Activated CD8-positive, alpha-beta T cell treated with anti-CD3 and anti-CD28 coated beads, Interleukin-2, amount 10 ng/mL, durations not matched to agents 7 days and 5 days (primary cell): ENCODE data around the gene PRSS48. TPM values are rescaled to one million over a fixed set of nuclear protein-coding genes. Genes with fewer than 3 reads are reported as not detected.
"Not testable (repeated sequence)": the region's sequence is repeated elsewhere in the genome, so short reads cannot be mapped to it uniquely, and the experiment has no call there.

Experiments used
- ATAC-seq: fragments of 150-1000 bp; cut with Tn5 transposase; one replicate; pipeline ENCODE4 v1.10.0; 2021; ENCODE audit warnings: moderate library complexity
- CTCF ChIA-PET: fragments of 350-600 bp; sonication (Branson Sonifier 250); formaldehyde crosslinking; loops from one replicate; lab custom pipeline; 2021; ENCODE audit warnings: antibody characterized with exemption; lab: Charles Lee
- POLR2A ChIA-PET: fragments of 350-600 bp; sonication (Branson Sonifier 250); formaldehyde crosslinking; loops from one replicate; lab custom pipeline; 2021; ENCODE audit warnings: antibody characterized with exemption; lab: Charles Lee
- DNase-seq: peaks from one replicate; pipeline ENCODE4 v3.0.0-alpha.2; 2020
- H3K27ac Mint-ChIP-seq: one replicate; pipeline ENCODE4 v1.8.0; 2021; ENCODE audit warnings: mild to moderate bottlenecking, mixed read lengths
- H3K27me3 Mint-ChIP-seq: one replicate; pipeline ENCODE4 v1.8.0; 2021; ENCODE audit warnings: low read depth, mixed read lengths
- H3K36me3 Mint-ChIP-seq: one replicate; pipeline ENCODE4 v1.8.0; 2021; ENCODE audit warnings: low read depth, mixed read lengths
- H3K4me1 Mint-ChIP-seq: one replicate; pipeline ENCODE4 v1.8.0; 2021; ENCODE audit warnings: low read depth, mixed read lengths
- H3K4me3 Mint-ChIP-seq: one replicate; pipeline ENCODE4 v1.8.0; 2021; ENCODE audit warnings: mild to moderate bottlenecking, mixed read lengths
- H3K9me3 Mint-ChIP-seq: one replicate; pipeline ENCODE4 v1.8.0; 2022; ENCODE audit warnings: mixed read lengths; ENCODE audit not compliant: insufficient read depth
- total RNA-seq, 2 experiments: library from RNA; stranded (reverse); gene quantifications; one replicate each; pipeline ENCODE4 v1.2.3, GENCODE V29; 2021

PRSS48 gene
- total RNA-seq, 2 experiments from 2014 or later, result not detected

DNA sequence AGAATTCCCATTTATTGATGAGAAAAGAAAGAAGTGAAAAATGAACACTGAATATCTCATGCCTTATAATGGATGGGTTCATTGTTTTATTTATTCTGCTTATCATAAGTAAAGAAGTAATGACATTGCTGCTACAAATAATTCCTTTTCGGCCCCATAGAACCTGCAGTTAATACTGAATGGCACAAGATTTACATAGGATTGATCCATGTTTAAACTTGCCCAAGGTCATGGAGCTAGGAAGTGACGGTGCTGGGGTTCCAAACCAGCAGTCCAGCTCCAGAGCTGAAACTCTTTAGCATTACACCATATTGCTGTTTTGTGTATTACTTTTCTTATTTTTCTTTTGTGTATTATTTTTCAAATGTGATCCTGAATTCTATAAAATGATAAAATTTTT, 30.2 kb upstream of the PRSS48 start:
- CTCF ChIA-PET, result no interaction called here
- H3K36me3 Mint-ChIP-seq, result no peaks in the 10 kb centered on the region
- H3K9me3 Mint-ChIP-seq, result no peaks in the 10 kb centered on the region
- no peak for DNase-seq
- no peak overlapping the region for H3K27ac Mint-ChIP-seq
- no peak overlapping the region for H3K4me3 Mint-ChIP-seq
- no peak for ATAC-seq
- POLR2A ChIA-PET, result no interaction called here
- no peaks in the 10 kb centered on the region for H3K4me1 Mint-ChIP-seq
- peaks cover 5% of the 10 kb centered on the region for H3K27me3 Mint-ChIP-seq

DNA sequence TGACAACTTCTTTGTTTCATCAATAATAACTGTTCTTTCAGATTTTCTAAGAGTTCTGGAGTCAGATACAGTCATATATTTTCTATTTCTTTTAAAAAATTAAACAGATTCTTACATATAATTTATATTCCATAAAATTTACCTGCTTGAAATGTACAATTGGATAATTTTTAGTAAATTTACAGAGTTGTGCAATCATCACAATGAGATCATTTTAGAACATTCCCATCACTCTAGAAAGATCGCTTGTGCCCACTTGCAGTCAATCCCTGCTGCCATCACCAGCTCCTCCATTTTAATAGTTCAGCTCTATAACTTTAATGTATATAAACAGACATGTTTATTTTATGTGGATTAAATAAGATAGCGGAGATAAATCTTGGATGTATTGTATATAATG, 29.6 kb upstream of the PRSS48 start:
- H3K27me3 Mint-ChIP-seq, result peaks cover 3% of the 10 kb centered on the region
- H3K36me3 Mint-ChIP-seq, result no peaks in the 10 kb centered on the region
- no peaks in the 10 kb centered on the region for H3K4me1 Mint-ChIP-seq
- DNase-seq (no peak), ATAC-seq (no peak)
- no peak overlapping the region for H3K4me3 Mint-ChIP-seq
- H3K9me3 Mint-ChIP-seq, result no peaks in the 10 kb centered on the region
- no peak overlapping the region for H3K27ac Mint-ChIP-seq
- ChIA-PET POLR2A (interaction anchor here (0.6 kb wide), 1 partner anchor 142 kb away, joined by 3 read pairs; no protein-coding TSS in a partner anchor), CTCF (no interaction called here)

DNA sequence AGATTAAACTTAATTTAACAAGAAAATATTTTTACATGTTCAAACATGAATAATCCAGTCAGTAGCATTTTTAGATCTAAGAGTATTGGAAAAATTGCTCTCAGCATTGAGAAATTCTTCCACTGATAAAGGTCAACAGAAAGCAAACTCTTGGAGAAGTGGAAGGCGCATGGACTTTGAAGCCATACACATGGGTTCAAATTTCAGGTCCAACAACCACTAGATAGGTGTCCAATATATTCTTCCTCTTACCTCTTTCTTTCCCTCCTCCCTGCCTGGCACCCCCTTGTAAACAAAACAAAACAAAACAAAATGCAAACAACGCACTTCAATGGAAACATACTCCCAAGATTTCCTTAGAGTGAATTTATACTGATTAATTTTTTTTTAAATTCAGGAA, 28.4 kb upstream of the PRSS48 start:
- CTCF ChIA-PET, result no interaction called here
- H3K4me3 Mint-ChIP-seq, result no peak overlapping the region
- ATAC-seq (no peak), DNase-seq (no peak)
- H3K4me1 Mint-ChIP-seq, result no peaks in the 10 kb centered on the region
- H3K27me3 Mint-ChIP-seq, result peaks cover 3% of the 10 kb centered on the region
- no peaks in the 10 kb centered on the region for H3K36me3 Mint-ChIP-seq
- no peaks in the 10 kb centered on the region for H3K9me3 Mint-ChIP-seq
- no peak overlapping the region for H3K27ac Mint-ChIP-seq
- POLR2A ChIA-PET, result no interaction called here

DNA sequence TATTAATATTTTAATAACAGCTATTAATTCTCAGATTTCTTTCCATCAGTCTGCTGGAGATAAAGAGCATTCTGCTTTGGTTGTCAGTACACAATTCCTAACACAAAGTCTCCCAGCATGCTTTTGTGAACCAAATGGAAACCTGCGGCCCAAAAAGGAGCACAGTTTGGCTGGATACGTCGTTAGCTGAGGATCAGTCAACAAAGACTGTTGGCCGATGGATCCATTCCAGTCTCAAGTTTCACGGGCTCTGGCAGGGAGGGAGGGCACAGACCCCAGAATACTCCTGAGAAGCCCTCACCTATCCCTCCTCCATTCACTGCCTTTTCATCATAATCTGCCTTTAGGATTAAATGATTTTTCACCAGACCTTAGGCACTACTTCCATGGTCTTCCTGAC, 26.3 kb upstream of the PRSS48 start:
- Mint-ChIP-seq H3K36me3 (no peaks in the 10 kb centered on the region), H3K27me3 (peaks cover 3% of the 10 kb centered on the region), H3K4me3 (no peak overlapping the region), H3K9me3 (no peaks in the 10 kb centered on the region), H3K27ac (no peak overlapping the region), H3K4me1 (no peaks in the 10 kb centered on the region)
- POLR2A ChIA-PET, result no interaction called here
- ATAC-seq, result no peak
- DNase-seq, result no peak
- CTCF ChIA-PET, result no interaction called here

DNA sequence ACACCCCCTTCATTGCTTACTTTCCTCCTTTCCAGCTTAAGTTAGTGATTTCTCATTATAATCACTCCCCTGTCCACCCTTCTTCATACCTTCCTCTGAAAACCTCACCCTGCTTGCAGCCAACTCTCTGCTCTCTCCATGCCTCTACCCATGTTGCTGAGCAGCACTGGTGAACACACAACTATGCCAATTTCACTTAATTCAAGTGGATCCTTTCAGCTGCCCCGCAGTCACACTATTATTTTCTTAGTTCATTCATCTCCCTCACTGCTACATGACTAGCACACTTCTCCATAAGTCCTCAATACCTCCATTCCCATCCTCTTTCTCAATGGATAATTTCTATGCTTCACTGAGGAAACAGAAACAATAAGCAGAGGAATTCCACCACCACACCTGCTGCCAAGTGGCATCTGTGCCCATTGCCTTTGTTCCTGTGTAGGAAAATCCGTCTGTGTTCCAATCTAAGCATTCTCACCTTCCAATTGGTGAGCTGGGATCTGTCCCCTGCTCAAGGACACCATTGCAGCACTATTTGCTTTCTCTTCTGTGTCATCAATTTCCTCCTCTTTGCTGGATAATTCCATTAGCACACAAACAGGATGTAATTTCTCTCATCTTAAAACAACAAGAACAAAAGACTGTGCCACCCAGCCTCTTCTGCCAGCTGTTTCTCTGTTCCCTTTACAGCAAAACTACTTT, 25.2 kb upstream of the PRSS48 start:
- H3K9me3 Mint-ChIP-seq, result no peaks in the 10 kb centered on the region

DNA sequence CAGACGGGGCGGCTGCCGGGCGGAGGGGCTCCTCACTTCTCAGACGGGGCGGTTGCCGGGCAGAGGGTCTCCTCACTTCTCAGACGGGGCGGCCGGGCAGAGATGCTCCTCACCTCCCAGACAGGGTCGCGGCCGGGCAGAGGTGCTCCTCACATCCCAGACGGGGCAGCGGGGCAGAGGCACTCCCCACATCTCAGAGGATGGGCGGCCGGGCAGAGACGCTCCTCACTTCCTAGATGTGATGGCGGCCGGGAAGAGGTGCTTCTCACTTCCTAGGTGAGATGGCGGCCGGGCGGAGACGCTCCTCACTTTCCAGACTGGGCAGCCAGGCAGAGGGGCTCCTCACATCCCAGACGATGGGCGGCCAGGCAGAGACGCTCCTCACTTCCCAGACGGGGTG, 21.7 kb upstream of the PRSS48 start:
- not testable (repeated sequence) for H3K9me3 Mint-ChIP-seq, ATAC-seq

More for the DNA sequence above, 25.2 kb upstream of the PRSS48 start:
- Mint-ChIP-seq H3K27me3 (peaks cover 3% of the 10 kb centered on the region), H3K27ac (no peak overlapping the region), H3K4me1 (no peaks in the 10 kb centered on the region), H3K4me3 (no peak overlapping the region), H3K36me3 (no peaks in the 10 kb centered on the region)
- ChIA-PET CTCF (no interaction called here), POLR2A (no interaction called here)
- DNase-seq (no peak), ATAC-seq (no peak)

DNA sequence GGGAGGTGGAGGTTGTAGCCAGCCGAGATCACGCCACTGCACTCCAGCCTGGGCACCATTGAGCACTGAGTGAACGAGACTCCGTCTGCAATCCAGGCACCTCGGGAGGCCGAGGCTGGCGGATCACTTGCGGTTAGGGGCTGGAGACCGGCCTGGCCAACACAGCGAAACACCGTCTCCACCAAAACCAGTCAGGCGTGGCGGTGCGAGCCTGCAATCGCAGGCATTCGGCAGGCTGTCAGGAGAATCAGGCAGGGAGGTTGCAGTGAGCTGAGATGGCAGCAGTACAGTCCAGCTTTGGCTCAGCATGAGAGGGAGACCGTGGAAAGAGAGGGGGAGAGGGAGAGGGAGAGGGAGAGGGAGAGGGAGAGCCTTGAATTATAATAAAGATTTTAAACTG, 21.3 kb upstream of the PRSS48 start:
- H3K36me3 Mint-ChIP-seq, H3K9me3 Mint-ChIP-seq, H3K27ac Mint-ChIP-seq, ATAC-seq, H3K27me3 Mint-ChIP-seq, CTCF ChIA-PET, DNase-seq, H3K4me1 Mint-ChIP-seq, H3K4me3 Mint-ChIP-seq, POLR2A ChIA-PET: not testable (repeated sequence)

More for the DNA sequence above, 21.7 kb upstream of the PRSS48 start:
- POLR2A ChIA-PET, H3K36me3 Mint-ChIP-seq, H3K4me3 Mint-ChIP-seq, H3K4me1 Mint-ChIP-seq, H3K27me3 Mint-ChIP-seq, DNase-seq, CTCF ChIA-PET, H3K27ac Mint-ChIP-seq: not testable (repeated sequence)

DNA sequence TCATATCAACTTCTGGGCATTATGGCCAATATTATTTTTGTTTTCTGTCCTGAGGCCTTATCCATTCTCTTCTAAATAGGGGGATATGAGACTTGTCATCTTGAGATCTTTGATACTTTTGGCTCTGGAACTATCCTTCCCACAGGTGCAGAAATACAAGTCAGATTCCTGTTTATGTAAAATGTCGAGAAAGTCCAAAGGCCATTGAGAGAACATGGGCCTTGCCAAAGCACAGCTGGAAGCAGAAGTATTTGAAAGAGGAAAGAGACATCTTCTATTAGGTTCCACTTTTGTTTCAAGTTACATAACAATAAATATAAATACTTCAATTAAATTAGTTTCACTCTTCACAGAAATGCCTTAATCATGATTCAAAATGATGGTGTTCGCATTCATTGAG, 20.8 kb upstream of the PRSS48 start:
- Mint-ChIP-seq H3K36me3 (no peaks in the 10 kb centered on the region), H3K4me3 (no peak overlapping the region), H3K4me1 (no peaks in the 10 kb centered on the region), H3K27me3 (peaks cover 3% of the 10 kb centered on the region), H3K27ac (no peak overlapping the region), H3K9me3 (no peaks in the 10 kb centered on the region)
- DNase-seq (no peak), ATAC-seq (no peak)
- ChIA-PET CTCF (no interaction called here), POLR2A (no interaction called here)

DNA sequence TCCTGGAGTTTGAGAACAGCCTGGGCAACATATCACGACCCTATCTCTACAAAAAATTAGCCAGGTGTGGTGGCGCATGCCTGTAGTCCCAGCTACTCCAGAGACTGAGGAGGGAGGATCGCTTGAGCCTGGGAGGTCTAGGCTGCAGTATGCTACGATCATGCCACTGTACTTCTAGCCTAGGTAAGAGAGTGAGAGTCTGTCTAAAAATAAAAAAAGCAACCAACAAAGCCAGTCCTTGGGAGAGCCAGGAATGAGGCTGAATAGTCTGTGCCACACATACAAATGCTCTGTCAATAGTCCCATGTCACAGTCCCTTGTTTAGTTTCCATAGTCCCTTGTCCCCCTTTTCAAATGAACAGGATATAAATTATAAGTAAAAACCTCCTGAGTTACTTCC, 19.3 kb upstream of the PRSS48 start:
- H3K4me3 Mint-ChIP-seq, result no peak overlapping the region
- no peaks in the 10 kb centered on the region for H3K4me1 Mint-ChIP-seq
- ATAC-seq (no peak), DNase-seq (no peak)
- H3K36me3 Mint-ChIP-seq, result no peaks in the 10 kb centered on the region
- peaks cover 5% of the 10 kb centered on the region for H3K27me3 Mint-ChIP-seq
- H3K27ac Mint-ChIP-seq, result no peak overlapping the region
- no peaks in the 10 kb centered on the region for H3K9me3 Mint-ChIP-seq
- CTCF ChIA-PET, result no interaction called here
- POLR2A ChIA-PET, result no interaction called here

DNA sequence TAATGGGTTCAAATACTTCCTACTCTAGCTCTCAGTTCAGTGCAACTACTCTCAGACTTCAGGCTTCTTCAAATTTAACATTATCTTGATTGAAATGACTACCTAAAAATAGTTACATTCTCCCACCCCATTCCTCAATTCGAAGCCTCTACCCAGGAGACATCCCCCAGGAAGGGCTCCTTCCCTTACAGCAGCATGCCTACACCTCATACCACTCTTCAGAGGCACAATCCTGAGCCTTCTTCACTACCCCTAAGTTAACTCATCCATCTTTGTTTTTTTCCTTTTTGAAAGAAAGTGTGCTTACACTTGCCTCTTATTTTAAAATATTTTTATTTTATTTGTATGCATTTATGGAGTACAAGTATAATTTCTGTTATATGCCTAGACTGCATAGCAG, 17.2 kb upstream of the PRSS48 start:
- H3K9me3 Mint-ChIP-seq, result no peaks in the 10 kb centered on the region
- no peak for DNase-seq
- POLR2A ChIA-PET, result no interaction called here

DNA sequence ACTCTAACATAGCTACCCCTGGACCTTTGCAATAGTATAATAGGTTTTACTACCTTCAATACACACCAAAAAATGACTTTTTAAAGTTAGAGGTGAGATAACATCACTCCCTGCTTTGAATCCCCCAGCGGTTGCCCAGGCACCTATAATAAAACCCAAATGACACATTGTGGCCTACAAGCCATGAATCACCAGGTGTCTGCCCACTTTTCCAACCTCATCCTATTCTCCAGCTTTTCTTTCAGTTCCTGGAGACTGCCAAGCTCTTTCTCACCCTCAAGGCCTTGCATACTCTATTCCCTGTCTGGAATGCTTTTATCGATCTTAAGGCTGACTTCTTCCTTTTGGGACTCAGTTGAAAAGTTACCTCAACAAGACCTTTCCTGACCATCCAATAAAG, 16.4 kb upstream of the PRSS48 start:
- H3K4me1 Mint-ChIP-seq, result no peaks in the 10 kb centered on the region
- CTCF ChIA-PET, result no interaction called here
- H3K4me3 Mint-ChIP-seq, result no peak overlapping the region
- peaks cover 5% of the 10 kb centered on the region for H3K27me3 Mint-ChIP-seq
- ATAC-seq (no peak), DNase-seq (no peak)
- no peaks in the 10 kb centered on the region for H3K9me3 Mint-ChIP-seq
- POLR2A ChIA-PET, result no interaction called here
- no peak overlapping the region for H3K27ac Mint-ChIP-seq
- no peaks in the 10 kb centered on the region for H3K36me3 Mint-ChIP-seq

More for the DNA sequence above, 17.2 kb upstream of the PRSS48 start:
- CTCF ChIA-PET, result no interaction called here
- ATAC-seq, result no peak
- Mint-ChIP-seq H3K4me3 (no peak overlapping the region), H3K27ac (no peak overlapping the region), H3K36me3 (no peaks in the 10 kb centered on the region), H3K4me1 (no peaks in the 10 kb centered on the region), H3K27me3 (peaks cover 5% of the 10 kb centered on the region)

DNA sequence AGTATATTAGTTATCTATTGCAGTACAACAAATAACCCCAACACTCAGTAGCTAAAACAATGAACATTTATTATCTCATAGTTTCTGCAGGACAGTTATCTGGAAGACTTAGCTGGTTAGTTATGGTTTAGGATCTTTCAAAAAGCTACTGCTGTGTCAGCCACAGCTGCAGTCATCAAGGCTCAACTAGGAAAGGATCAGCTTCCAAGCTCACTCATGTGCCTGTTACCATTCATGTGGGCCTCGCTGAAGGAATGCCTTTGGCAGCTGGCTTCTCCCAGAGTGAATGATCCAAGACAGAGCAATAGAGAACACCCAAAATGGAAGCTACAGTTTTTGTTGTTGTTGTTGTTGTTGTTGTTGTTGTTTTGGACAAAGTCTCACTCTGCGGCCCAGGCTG, 13.5 kb upstream of the PRSS48 start:
- no peak for ATAC-seq
- CTCF ChIA-PET, result no interaction called here
- Mint-ChIP-seq H3K27me3 (peaks cover 5% of the 10 kb centered on the region), H3K4me3 (no peak overlapping the region), H3K9me3 (no peaks in the 10 kb centered on the region), H3K4me1 (no peaks in the 10 kb centered on the region), H3K27ac (no peak overlapping the region), H3K36me3 (no peaks in the 10 kb centered on the region)
- DNase-seq, result no peak
- POLR2A ChIA-PET, result no interaction called here

DNA sequence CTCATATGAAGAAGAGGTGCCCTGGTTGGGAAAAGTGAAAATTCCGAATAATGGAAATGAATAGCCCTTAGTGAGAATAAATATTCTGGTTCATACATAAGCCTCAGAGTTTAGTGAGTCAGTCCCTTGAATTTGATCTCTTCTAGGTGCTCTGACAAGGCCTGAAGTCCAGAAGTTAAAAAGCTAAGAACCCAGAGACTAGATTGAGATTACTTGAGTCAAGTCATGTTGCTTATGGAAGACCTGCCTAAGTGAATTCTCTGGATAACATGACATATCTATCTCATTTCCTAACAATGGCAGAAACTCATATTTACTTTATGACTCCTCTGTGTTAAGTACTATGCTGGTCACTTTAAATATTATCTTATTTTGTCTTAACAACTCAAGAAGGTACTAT, 10.5 kb upstream of the PRSS48 start:
- H3K4me1 Mint-ChIP-seq, result no peaks in the 10 kb centered on the region

More for the DNA sequence above, 10.5 kb upstream of the PRSS48 start:
- CTCF ChIA-PET, result no interaction called here
- Mint-ChIP-seq H3K9me3 (no peaks in the 10 kb centered on the region), H3K36me3 (no peaks in the 10 kb centered on the region), H3K4me3 (no peak overlapping the region), H3K27ac (no peak overlapping the region), H3K27me3 (peaks cover under 1% of the 10 kb centered on the region)
- ATAC-seq (no peak), DNase-seq (no peak)
- POLR2A ChIA-PET, result no interaction called here
